KMS-11 (cell line): Measurements from ENCODE around the gene PDAP1.

Experiments
- H2AFZ ChIP-seq: fragments of 200-600 bp; sonication (generic); 2 replicates; pipeline ENCODE4 v1.6.1; 2016; ENCODE audit warnings: antibody characterized with exemption, mixed run types, low read depth
- H3K27ac ChIP-seq: fragments of 200-600 bp; sonication (generic); 2 replicates; pipeline ENCODE4 v1.6.1; 2016; ENCODE audit warnings: mild to moderate bottlenecking, mixed run types
- H3K27me3 ChIP-seq: fragments of 200-600 bp; sonication (generic); 2 replicates; pipeline ENCODE4 v1.6.1; 2017; ENCODE audit warnings: mild to moderate bottlenecking, low read depth, mixed run types, moderate library complexity; ENCODE audit not compliant: insufficient read depth
- H3K36me3 ChIP-seq: fragments of 200-600 bp; sonication (generic); 2 replicates; pipeline ENCODE4 v1.6.1; 2017; ENCODE audit warnings: mild to moderate bottlenecking, mixed run types; ENCODE audit not compliant: insufficient read depth
- H3K4me1 ChIP-seq: fragments of 200-600 bp; sonication (generic); 2 replicates; pipeline ENCODE4 v1.6.1; 2016; ENCODE audit warnings: mild to moderate bottlenecking, low read depth, mixed run types; ENCODE audit not compliant: poor library complexity, severe bottlenecking
- H3K4me2 ChIP-seq: fragments of 200-600 bp; sonication (generic); 2 replicates; pipeline ENCODE4 v1.7.0; 2016; ENCODE audit warnings: mild to moderate bottlenecking, mixed run types
- H3K4me3 ChIP-seq: fragments of 200-600 bp; sonication (generic); IDR thresholded peaks from 2 replicates; pipeline ENCODE4 v1.6.1; 2017; ENCODE audit warnings: low read depth, low read length, mixed read lengths; ENCODE audit not compliant: insufficient read depth
- H3K79me2 ChIP-seq: fragments of 200-600 bp; sonication (generic); 2 replicates; pipeline ENCODE4 v1.6.1; 2016; ENCODE audit warnings: low read depth, mixed run types; ENCODE audit not compliant: insufficient read depth
- H3K9ac ChIP-seq: fragments of 200-600 bp; sonication (generic); 2 replicates; pipeline ENCODE4 v1.6.1; 2016; ENCODE audit warnings: mild to moderate bottlenecking, mixed run types
- H4K20me1 ChIP-seq: fragments of 200-600 bp; sonication (generic); 2 replicates; pipeline ENCODE4 v1.6.1; 2016; ENCODE audit warnings: mild to moderate bottlenecking, mixed run types; ENCODE audit not compliant: insufficient read depth
- TF ChIP-seq, protein P1 (sequence below): fragments of 200-600 bp; sonication (generic); conservative IDR thresholded peaks from 2 replicates; pipeline ENCODE4 v1.6.1; 2017; ENCODE audit warnings: low read depth, mild to moderate bottlenecking, antibody characterized with exemption, low read length, moderate library complexity, mixed read lengths

Gene PDAP1

GRCh38 chr7:99386584-99387238 is 21.7 kb downstream of the PDAP1 start:
- Histone ChIP-seq H3K4me1 (peaks cover 13% of the 10 kb centered on the region), H3K4me2 (no peak overlapping the region), H3K79me2 (peaks cover 30% of the 10 kb centered on the region), H3K9ac (no peak overlapping the region), H4K20me1 (no peaks in the 10 kb centered on the region), H3K27me3 (no peaks in the 10 kb centered on the region), H3K4me3 (no peak overlapping the region), H3K36me3 (no peaks in the 10 kb centered on the region), H3K27ac (no peak overlapping the region), H2AFZ (no peak overlapping the region)
- TF ChIP-seq, protein P1, sequence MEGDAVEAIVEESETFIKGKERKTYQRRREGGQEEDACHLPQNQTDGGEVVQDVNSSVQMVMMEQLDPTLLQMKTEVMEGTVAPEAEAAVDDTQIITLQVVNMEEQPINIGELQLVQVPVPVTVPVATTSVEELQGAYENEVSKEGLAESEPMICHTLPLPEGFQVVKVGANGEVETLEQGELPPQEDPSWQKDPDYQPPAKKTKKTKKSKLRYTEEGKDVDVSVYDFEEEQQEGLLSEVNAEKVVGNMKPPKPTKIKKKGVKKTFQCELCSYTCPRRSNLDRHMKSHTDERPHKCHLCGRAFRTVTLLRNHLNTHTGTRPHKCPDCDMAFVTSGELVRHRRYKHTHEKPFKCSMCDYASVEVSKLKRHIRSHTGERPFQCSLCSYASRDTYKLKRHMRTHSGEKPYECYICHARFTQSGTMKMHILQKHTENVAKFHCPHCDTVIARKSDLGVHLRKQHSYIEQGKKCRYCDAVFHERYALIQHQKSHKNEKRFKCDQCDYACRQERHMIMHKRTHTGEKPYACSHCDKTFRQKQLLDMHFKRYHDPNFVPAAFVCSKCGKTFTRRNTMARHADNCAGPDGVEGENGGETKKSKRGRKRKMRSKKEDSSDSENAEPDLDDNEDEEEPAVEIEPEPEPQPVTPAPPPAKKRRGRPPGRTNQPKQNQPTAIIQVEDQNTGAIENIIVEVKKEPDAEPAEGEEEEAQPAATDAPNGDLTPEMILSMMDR: peak; percentile 49

DNA sequence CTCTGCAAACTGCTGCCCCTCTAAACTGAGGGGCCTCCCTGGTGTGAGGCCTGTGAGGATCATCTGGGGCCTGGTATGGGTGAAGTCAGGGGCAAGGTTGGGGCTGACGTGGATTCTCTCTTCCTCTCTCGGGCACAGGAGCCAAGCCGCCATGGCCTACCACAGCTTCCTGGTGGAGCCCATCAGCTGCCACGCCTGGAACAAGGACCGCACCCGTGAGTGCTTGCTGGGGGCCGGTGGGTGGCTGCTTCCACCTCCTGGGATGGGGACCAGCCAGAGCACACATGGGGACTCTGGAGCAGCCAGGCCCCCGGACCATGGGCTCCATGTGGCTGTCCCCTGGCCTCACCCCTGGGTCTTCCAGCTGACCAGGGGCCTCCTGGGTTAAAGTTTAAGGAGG is 22.8 kb downstream of the PDAP1 start:
- H3K4me1 ChIP-seq: peaks cover 21% of the 10 kb centered on the region
- no peak overlapping the region for H3K9ac ChIP-seq
- TF ChIP-seq, protein P1: no peak
- H3K4me2 ChIP-seq: no peak overlapping the region
- no peak overlapping the region for H3K27ac ChIP-seq
- no peak overlapping the region for H3K4me3 ChIP-seq
- no peaks in the 10 kb centered on the region for H3K27me3 ChIP-seq
- H3K79me2 ChIP-seq: peaks cover 37% of the 10 kb centered on the region
- H3K36me3 ChIP-seq: no peaks in the 10 kb centered on the region
- H4K20me1 ChIP-seq: no peaks in the 10 kb centered on the region
- no peak overlapping the region for H2AFZ ChIP-seq

- Histone ChIP-seq H3K27me3 (no peaks in the 10 kb centered on the region), H3K79me2 (peaks cover 42% of the 10 kb centered on the region), H3K27ac (no peak overlapping the region; the same call in 1 of the 2 replicates), H3K4me3 (no peak overlapping the region), H3K4me1 (peaks cover 31% of the 10 kb centered on the region), H4K20me1 (no peaks in the 10 kb centered on the region), H3K36me3 (no peaks in the 10 kb centered on the region), H2AFZ (no peak overlapping the region), H3K9ac (no peak overlapping the region), H3K4me2 (no peak overlapping the region)
- TF ChIP-seq, protein P1: no peak
Measured at GRCh38 chr7:99384523-99384922, 23.9 kb downstream of the PDAP1 start.

DNA sequence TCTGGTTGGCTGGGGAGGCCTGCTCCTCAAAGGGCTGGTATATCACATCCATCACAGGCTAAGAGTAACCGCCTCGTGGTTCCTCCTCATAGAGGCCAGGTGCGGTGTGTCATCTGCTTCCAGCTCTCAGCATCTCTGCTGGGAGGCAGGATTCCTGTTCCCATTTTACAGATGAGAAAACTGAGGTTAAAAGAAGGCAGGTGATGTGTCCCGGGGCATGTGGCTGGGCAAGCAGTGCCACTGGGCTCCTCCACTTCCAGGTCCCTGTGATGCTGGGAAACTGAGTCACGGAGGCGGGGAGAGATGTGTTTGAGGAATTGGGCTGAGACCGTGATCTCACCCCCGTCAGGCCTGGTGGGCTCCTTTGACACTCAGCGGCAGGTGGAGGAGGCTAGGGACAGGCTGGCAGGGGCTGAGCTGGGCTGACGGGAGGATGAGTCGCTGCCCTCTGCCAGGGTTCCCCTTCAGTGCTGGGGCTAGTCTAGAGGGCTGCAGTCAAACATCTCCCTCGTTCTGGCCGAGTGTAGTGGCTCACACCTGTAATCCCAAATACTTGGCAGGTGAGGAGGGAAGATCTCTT is 24.5 kb downstream of the PDAP1 start:
- Histone ChIP-seq H3K4me3 (no peak overlapping the region), H3K36me3 (no peaks in the 10 kb centered on the region), H4K20me1 (no peaks in the 10 kb centered on the region), H3K27me3 (no peaks in the 10 kb centered on the region), H3K4me1 (peaks cover 38% of the 10 kb centered on the region), H2AFZ (no peak overlapping the region), H3K4me2 (no peak overlapping the region), H3K79me2 (peaks cover 48% of the 10 kb centered on the region), H3K9ac (no peak overlapping the region), H3K27ac (no peak overlapping the region; the same call in 1 of the 2 replicates)
- TF ChIP-seq, protein P1: no peak
